Fibroblast of skin of scalp (primary cell): ENCODE results near the gene AGBL1.

Experiments
- DNase-seq: peaks from one replicate; pipeline ENCODE4 v3.0.0-alpha.2; 2013

The AGBL1 gene

DNA sequence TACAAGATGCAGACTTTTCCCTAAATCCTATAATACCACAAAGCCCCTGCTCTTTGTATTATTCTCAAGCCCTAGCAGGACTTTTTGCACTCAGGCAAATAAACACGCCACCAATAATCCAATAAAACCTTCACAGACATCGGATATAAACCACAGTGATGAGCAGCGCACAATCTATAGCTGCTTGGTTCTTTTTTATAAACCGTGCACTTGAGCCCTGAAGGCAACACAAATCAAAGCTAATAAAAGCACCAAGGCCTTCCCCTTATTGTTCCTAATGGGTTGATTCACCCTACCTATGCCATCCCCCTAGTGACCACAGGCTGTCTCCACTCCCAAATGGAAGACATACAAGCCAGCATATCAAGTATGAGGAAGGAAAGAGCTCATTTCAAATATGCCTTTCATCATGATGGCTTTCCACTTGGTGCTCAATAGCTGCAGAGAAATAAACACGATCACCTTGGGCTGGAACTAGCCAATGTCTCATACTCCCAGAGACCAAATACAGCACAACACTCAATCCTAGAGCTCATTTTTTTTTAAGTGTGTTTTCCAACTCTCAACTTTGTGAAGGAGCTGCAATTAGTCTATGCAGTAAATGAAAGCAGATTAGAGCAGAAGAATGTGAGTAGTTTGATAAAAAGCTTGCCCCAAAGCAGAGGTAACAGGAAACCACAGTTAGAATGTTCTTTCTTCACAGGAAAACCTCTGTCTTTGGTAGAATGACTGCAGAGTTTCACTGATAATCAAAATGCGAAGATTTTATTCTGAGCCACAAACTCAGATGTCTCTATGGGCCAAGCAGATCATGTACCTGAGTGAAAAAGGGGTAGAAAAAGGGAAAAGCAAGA, 573.9 kb downstream of the AGBL1 start:
- no peak for DNase-seq

DNA sequence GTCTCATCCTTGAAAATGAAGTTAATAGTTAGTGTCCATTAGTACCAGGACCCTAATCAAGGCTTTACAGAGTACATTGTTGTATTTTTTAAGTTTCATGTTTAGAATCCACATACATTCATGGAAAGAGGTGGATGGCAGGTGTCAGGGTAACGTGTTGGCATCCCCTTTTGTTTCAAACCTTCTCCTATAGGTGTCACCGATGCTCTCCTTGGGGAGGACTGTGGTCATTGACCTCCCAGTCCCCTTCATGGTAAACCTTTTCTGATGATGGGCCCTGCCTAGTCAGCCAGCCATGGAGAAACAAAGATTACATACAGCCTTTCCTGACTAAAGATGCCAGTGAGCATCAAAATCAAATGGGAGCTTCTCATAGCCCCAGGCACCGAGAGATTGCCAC, 574.8 kb downstream of the AGBL1 start:
- DNase-seq: no peak

- no peak for DNase-seq
These were observed 577.6 kb downstream of the AGBL1 start for GRCh38 chr15:86657305-86657704.

GRCh38 chr15:86659724-86660411, 580.2 kb downstream of the AGBL1 start:
- DNase-seq: no peak

DNA sequence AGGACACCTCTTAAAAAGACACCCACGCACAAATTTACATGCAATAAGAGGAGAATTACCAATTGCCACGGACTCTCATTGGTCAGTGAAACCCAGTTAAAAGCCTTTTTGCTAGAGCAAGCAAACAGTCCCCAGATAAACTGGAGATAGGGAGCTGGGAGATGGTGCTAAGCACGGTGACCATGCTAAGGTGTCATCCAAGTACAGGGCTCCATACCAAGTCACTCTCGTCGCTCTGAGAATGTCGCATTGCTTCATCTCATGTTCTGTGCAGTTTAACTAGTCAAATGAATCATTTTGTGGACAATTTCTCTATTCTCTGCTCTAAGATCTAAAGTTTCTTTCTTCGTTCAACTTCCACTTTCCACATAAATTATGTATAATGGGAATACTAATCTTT, 581.9 kb downstream of the AGBL1 start:
- DNase-seq: no peak

GRCh38 chr15:86663304-86663703, 583.6 kb downstream of the AGBL1 start:
- no peak for DNase-seq

GRCh38 chr15:86663979-86664378, 584.3 kb downstream of the AGBL1 start:
- DNase-seq: no peak

DNA sequence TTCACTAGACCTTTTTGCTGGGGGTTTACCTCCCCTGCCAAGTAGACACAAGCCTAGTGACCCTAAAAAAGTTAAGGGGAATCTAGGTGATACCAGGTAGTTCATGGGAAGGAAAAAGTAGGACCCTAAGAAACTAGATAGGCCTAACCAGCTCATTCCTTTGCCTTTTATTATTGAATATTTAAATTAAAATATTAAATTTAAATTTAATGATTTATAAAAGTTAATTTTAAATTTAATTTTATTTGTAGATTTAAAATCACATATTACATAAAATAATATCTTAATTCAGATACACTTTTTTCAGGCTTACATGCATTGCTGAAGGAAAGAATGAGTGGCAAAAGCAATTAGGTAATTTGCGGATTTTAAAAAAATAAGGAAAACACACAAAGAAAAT, 584.9 kb downstream of the AGBL1 start:
- DNase-seq: no peak

DNA sequence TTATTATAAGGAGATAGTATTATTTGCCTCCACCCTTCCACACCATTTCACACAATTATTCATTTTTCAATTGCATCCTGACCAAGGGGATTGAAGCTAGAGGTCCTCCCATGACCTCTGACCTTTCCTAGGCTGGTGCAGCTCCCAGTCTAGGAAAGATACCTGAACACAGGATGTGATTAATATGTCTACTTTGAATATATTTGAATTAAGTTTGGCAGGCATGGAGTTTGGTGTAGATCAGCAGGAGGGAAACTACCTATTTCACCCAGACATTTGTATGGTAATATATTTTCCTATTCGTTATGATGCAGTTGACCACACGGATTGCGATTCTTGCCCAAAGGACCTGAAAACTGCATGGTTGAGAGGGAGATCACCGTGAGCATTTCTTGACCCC, 596.3 kb downstream of the AGBL1 start:
- no peak for DNase-seq

DNA sequence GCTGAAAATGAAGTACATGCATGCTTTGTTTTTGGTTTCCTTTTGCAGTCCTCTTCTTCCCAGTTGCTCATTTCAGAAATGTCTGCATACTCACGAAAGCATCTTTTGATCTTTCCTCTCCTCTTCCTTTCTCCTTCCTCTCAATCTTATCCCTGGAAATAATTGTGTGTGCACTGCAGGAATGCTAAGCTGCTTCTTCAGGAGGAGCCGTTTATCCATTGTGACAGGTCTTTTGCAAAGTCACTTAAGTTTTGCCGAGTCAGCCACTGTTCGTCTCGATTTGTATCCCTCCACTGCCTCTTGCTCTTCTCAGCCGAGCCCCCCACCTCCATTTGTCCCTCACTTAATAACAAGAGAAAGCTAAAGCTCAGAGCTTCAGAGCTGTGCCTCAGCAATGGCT, 597.6 kb downstream of the AGBL1 start:
- DNase-seq: no peak

- no peak for DNase-seq
These were observed 605.6 kb downstream of the AGBL1 start for GRCh38 chr15:86685263-86685662.

DNA sequence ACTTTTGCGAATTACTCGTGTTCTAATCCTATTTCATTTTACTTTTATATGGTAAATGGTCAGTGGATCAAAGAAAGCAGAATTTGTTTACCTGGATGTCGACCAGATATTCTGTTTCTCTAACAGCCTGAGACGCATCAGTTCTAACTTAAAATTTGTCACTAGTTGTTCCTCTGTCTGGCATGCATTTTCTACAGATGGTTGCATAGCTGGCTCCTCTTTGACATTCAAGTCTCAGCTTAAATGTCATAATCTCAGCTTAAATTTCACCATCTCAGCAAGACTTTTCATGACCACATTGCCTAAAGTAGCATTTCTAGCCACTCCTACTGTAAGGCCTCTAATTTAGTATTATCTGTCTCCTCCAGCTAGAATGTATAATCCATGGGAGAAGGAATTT, 609.3 kb downstream of the AGBL1 start:
- DNase-seq: no peak

DNA sequence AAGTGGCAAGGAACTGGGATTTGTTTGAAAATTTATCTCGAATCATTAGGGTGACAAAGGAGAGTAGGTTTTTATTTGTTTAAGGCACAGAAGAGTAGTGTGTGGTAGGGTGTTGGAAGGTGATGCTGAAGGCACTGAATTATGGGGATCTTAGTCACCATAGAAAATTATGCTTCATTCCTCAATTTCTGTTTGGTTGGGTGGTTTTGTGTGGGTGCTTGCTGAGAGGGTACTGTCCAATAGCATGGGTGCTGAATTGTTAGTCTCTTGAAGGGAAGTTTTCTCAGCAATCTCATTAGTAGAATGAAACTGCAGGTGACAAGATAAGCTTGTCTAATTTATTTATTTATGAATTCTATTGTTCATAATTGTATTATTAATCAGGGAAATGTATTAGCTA, 610.9 kb downstream of the AGBL1 start:
- DNase-seq: no peak

DNA sequence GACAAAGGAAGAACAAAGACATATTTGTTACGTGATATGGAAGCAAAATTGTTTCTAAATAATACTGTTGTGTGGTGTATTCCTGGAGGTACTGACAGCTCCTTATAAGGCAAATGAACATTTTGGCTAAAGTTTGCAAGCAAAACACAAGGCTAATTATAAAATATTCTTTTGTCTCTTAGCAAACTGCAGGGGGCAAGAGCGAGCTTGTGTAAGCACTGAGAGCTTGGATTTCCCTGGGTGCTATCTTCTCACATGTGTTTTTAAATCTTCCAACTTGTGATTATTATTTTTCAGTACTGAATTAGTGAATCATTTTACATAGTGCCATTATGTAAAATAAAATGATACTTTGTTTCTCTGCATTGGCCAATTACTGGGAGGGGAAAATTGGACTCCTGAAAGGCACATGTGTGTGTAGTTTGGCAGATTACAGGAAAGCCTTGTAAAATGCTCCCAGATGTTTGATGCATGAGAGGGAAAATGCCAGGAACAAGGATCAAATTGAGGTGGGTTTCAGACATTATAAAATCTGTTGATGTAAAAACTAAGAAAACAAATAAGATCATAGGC, 611.5 kb downstream of the AGBL1 start:
- DNase-seq: no peak

DNA sequence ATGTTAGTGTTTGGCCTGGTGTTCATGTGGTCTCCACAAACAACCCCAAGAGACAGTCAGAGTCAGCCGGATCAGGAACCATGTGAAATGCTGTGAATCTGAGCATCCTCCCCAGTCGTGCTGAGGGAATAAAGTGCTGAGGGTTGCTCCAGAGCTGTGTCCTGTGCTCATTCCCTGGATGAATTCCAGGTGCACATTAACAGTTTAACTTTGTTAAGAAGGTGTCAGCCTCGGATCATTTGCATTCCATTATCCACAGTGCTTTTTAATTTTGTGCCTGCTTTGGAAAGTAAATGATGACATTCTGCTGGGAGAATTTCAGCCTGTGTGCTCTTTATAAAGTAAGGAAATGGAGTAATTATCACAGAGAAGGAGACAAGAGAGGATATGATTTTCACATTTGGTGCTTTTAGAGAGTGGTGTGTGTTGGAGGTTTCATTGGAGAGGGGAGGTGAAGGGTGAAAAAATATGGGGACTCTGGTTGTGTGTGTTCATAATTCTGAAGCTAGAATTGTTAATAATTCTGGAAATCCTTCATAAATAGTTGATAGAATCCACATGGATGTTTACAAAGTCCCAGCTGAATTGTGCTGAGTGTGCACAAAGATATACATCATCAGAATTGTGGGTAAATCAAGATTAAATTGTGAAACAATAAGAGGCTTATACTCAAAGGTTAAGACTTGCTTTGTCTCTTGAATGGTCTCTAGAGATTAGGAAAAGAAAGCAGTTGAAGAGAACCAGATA, 621.4 kb downstream of the AGBL1 start:
- DNase-seq: no peak

GRCh38 chr15:86701611-86701963, 621.9 kb downstream of the AGBL1 start:
- DNase-seq: no peak

GRCh38 chr15:86706813-86707212, 627.1 kb downstream of the AGBL1 start:
- DNase-seq: no peak

DNA sequence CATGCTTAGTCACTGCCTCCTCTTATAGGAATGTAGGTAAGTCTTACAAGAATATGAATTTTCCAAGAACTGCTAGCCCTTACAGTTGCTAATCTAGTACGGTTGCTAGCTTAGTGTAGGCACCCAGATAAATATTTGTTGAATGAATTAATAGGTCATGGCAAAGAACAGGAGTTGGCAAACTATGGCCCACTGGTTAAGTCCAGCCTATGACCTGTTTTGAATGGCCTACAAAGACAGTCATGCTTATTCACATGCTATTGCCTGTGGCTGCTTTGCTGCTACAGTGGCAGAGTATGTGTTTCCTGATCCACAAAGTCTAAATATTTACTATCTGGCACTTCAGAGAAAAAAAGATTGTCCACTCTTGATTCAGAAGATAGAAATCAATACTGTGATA, 631.8 kb downstream of the AGBL1 start:
- no peak for DNase-seq

DNA sequence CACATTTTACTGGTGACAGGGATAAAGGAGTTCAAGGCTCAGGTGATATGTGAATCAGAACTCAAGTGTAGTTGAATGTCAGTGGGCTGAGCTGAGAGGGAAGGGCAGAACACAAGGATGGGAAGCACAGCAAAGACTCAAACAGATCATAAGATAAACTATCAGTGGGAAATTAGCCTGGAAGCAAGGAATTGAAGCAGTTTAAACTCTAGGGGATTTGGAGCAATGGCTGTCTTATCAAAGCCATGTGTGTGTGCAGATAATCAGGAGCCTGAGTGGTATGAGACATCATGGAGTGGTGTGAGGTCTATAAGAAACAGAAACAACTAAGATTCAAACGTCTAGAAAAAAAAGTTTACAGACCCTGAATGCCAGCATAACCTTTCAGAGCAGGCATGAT, 634.6 kb downstream of the AGBL1 start:
- DNase-seq: no peak

DNA sequence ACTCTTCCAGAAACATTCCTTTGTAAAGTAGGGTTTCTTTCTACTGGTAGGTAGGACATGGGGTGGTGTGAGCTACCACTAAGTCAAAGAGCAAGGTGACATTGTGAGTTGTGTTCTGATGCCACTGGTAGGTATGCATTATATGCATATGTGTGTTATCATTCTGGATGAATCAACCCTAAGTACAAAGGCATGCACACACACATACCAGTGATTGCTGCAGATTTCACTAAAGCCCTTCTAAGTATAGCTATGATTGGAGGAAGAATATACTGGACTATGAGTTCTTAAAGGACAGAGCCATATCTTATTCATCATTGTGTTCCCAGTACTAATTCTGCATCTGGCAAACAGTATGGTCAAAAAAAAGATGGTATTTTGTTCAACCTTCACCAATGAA, 646.0 kb downstream of the AGBL1 start:
- DNase-seq: no peak

DNA sequence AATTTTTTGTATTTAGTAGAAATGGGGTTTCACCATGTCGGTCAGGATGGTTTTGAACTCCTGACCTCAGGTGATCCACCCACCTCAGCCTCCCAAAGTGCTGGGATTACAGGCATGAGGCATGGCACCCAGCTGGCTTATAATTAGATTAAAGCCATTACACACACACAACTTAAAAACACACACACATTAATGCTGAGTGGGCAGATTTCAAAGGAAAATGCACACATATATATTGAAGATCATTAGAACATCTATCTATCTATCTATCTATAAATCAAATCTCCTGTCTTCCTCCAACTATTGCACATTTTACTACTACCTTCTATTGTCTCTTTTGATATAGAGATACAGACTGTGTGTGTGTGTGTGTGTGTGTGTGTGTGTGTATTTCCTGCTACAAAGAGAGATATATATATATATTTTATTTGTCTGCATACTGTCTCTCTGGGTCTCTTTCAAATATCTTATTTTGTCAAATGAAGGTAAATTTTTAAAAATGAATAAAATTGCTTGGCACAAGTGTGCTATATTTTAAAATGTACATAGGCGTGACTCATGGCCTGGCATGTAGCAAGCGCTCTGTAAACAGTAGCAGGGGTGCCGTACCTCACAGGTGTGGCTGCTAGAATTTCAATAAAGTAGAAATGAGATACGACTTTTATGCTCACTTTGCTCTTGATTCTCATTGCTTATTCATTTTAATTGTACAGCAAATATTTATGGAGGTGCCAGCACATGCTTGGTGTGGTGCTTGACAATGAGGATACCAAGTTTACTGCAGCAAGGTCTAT, 655.8 kb downstream of the AGBL1 start:
- DNase-seq: no peak

GRCh38 chr15:86741917-86742316, 662.2 kb downstream of the AGBL1 start:
- no peak for DNase-seq
